ENCODE measurements around the gene PANX1. TPM values are rescaled to one million over a fixed set of nuclear protein-coding genes. Genes with fewer than 3 reads are reported as not detected.

Gene PANX1
- total and polyA plus RNA-seq, 2 donors (not counting 1 experiment from before 2014, with no cell fraction given), result 4.2 to 10.3 TPM

DNA sequence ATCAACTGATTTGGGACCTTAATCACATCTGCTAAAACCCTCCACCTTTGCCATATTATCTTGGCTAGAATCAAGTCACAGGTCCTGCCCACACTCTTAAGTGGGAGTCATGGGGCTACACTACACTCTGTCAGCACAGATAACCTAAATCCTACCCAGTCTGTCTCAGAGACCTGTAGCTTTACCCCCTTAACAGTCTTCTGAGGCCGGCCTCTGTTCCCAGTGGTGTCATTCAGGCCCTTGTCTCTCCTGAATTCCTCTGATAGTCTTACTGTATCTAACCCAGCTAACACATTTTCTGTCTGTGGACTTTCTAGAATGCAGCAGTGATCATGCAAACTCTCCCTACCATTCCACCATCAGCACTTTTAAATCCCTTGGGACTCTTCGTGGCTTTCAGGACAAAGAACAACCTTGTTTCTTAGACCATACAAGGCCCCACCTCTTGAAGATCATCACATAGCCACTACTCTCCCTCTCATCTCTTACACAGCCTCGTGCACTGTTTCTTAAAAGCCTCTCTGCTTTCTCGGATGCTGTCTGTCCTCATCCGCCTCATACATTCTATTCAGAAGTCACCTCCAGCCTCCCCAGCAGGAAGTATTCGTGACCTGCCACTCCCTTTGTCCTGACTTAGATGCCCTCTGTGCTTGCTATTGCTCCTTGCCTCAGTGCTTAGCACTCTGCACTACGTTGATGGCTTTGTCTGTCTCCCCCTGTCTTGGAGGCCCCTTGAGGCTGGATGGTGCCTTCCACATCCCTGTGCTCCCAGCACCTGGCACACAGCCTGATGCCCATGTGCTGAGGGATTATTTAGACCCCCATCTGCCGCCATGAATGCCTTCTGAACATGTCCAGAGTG, 57.9 kb downstream of the PANX1 start:
- peaks cover 2% of the 10 kb centered on the region for H3K9me3 Mint-ChIP-seq (ENCODE audit: insufficient read depth)
- Histone ChIP-seq H4K20me1 (ENCODE audit: control insufficient read depth, insufficient read depth, low read length, poor library complexity, severe bottlenecking) (no peaks in the 10 kb centered on the region), H3K27ac (ENCODE audit: low read length in 2 of 2) (no peak overlapping the region), H3K4me3 (ENCODE audit: control extremely low read depth in 1 of 5, extremely low read depth in 1 of 5, insufficient read depth in 1 of 5, low read depth in 2 of 5, low read length in 4 of 5) (no peak overlapping the region), H3K9me3 (ENCODE audit: control extremely low read depth in 1 of 3, control insufficient read depth in 2 of 3, insufficient read depth in 1 of 3, low read length in 2 of 3) (no peaks in the 10 kb centered on the region), H3K36me3 (replicated peaks in 1 of 2; ENCODE audit: control extremely low read depth in 1 of 2, control insufficient read depth in 1 of 2, extremely low read depth in 1 of 2, insufficient read depth in 2 of 2, low read length in 1 of 2) (peaks cover 0 to 7% of the 10 kb centered on the region in 2 experiments), H3K79me2 (ENCODE audit: control insufficient read depth, insufficient read depth, low read length) (no peaks in the 10 kb centered on the region), H2AFZ (ENCODE audit: insufficient read depth, low read depth, low read length, poor library complexity, severe bottlenecking) (no peak overlapping the region), H3K9ac (ENCODE audit: low read length) (no peak overlapping the region), H3K27me3 (replicated peaks in 1 of 4; ENCODE audit: control extremely low read depth in 1 of 4, control insufficient read depth in 3 of 4, insufficient read depth in 4 of 4, low read length in 3 of 4) (no peaks in the 10 kb centered on the region), H3K4me2 (replicated peaks; ENCODE audit: low read depth, low read length, poor library complexity, severe bottlenecking) (no peak overlapping the region), H3K4me1 (ENCODE audit: control insufficient read depth in 2 of 2, insufficient read depth in 2 of 2, low read length in 2 of 2) (peaks cover 14 to 16% of the 10 kb centered on the region in 2 donors)
- DNase-seq (no peak), ATAC-seq (ENCODE audit: low read depth) (no peak)
- H3K27ac Mint-ChIP-seq, result no peak overlapping the region
- CTCF ChIA-PET, result no interaction called here
- WGBS (ENCODE audit: insufficient coverage), result 91% methylated on average over 8 of the region's 8 CpGs
- H3K4me1 Mint-ChIP-seq, result peaks cover 21% of the 10 kb centered on the region
- intact Hi-C loops (cut with micrococcal nuclease), result no loop called here
- TF ChIP-seq, protein P1, sequence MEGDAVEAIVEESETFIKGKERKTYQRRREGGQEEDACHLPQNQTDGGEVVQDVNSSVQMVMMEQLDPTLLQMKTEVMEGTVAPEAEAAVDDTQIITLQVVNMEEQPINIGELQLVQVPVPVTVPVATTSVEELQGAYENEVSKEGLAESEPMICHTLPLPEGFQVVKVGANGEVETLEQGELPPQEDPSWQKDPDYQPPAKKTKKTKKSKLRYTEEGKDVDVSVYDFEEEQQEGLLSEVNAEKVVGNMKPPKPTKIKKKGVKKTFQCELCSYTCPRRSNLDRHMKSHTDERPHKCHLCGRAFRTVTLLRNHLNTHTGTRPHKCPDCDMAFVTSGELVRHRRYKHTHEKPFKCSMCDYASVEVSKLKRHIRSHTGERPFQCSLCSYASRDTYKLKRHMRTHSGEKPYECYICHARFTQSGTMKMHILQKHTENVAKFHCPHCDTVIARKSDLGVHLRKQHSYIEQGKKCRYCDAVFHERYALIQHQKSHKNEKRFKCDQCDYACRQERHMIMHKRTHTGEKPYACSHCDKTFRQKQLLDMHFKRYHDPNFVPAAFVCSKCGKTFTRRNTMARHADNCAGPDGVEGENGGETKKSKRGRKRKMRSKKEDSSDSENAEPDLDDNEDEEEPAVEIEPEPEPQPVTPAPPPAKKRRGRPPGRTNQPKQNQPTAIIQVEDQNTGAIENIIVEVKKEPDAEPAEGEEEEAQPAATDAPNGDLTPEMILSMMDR (IDR thresholded peaks at IDR 0.05), result no peak
- TF ChIP-seq EZH2 (IDR thresholded peaks at IDR 0.05; ENCODE audit: borderline replicate concordance, insufficient read depth, low read depth, low read length, poor library complexity, severe bottlenecking), result no peak
- H3K27me3 Mint-ChIP-seq, result no peaks in the 10 kb centered on the region
- POLR2A ChIA-PET, result no interaction called here
- H3K4me3 Mint-ChIP-seq, result no peak overlapping the region

DNA sequence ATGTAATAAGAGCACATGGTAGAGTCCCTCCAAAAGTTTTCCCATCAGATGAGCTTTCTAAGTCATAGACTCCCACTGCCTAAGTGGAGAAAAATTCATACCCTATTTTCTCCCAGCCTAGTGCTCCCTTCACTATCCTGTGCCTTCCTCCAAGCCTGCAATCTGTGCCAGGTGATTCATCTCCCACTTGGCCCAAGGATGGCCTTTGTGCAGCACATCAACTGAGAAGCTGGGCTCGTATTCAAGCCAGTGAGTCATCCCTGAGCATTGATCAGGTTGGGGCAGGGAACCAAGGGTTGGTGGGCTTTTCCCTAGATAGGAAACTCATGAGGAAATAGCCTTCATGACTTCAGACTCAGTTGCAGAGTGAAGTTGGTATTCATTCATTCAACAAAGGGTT, 64.6 kb downstream of the PANX1 start:
- Mint-ChIP-seq H3K9me3 (ENCODE audit: insufficient read depth) (peaks cover 5% of the 10 kb centered on the region), H3K4me1 (no peaks in the 10 kb centered on the region), H3K27ac (no peak overlapping the region), H3K27me3 (peaks cover 7% of the 10 kb centered on the region), H3K4me3 (no peak overlapping the region)
- H3K27me3 ChIP-seq (replicated peaks in 1 of 4; ENCODE audit: control extremely low read depth in 1 of 4, control insufficient read depth in 3 of 4, insufficient read depth in 4 of 4, low read length in 3 of 4), result no peaks in the 10 kb centered on the region
- no peak for ATAC-seq (ENCODE audit: low read depth)
- ChIA-PET CTCF (interaction anchor here (1.1 to 1.5 kb wide), 2 partner anchors 8 to 10 kb away, joined by 4 to 5 read pairs; no protein-coding TSS in a partner anchor), POLR2A (no interaction called here)
- H3K4me1 ChIP-seq (ENCODE audit: control insufficient read depth in 2 of 2, insufficient read depth in 2 of 2, low read length in 2 of 2), result no peaks in the 10 kb centered on the region
- no peaks in the 10 kb centered on the region for H4K20me1 ChIP-seq (ENCODE audit: control insufficient read depth, insufficient read depth, low read length, poor library complexity, severe bottlenecking)
- no peak overlapping the region for H3K27ac ChIP-seq (ENCODE audit: low read length in 2 of 2)
- no peaks in the 10 kb centered on the region for H3K9me3 ChIP-seq (ENCODE audit: control extremely low read depth in 1 of 3, control insufficient read depth in 2 of 3, insufficient read depth in 1 of 3, low read length in 2 of 3)
- no peaks in the 10 kb centered on the region for H3K36me3 ChIP-seq (replicated peaks in 1 of 2; ENCODE audit: control extremely low read depth in 1 of 2, control insufficient read depth in 1 of 2, extremely low read depth in 1 of 2, insufficient read depth in 2 of 2, low read length in 1 of 2)
- WGBS (ENCODE audit: insufficient coverage), result 82% methylated on average over 1 of the region's 1 CpG
- DNase-seq, result no peak
- H2AFZ ChIP-seq (ENCODE audit: insufficient read depth, low read depth, low read length, poor library complexity, severe bottlenecking), result no peak overlapping the region
- H3K4me2 ChIP-seq (replicated peaks; ENCODE audit: low read depth, low read length, poor library complexity, severe bottlenecking), result no peak overlapping the region
- H3K4me3 ChIP-seq (ENCODE audit: control extremely low read depth in 1 of 5, extremely low read depth in 1 of 5, insufficient read depth in 1 of 5, low read depth in 2 of 5, low read length in 4 of 5), result no peak overlapping the region
- H3K9ac ChIP-seq (ENCODE audit: low read length), result no peak overlapping the region
- H3K79me2 ChIP-seq (ENCODE audit: control insufficient read depth, insufficient read depth, low read length), result no peaks in the 10 kb centered on the region
- TF ChIP-seq, protein P1 (IDR thresholded peaks at IDR 0.05), result no peak
- TF ChIP-seq EZH2 (IDR thresholded peaks at IDR 0.05; ENCODE audit: borderline replicate concordance, insufficient read depth, low read depth, low read length, poor library complexity, severe bottlenecking), result no peak
- intact Hi-C loops (cut with micrococcal nuclease), result no loop called here

Data from B cell (primary cell).